Psoas muscle (tissue), 8 donors: Measurements from ENCODE around the gene PPT2. TPM values are rescaled to one million over a fixed set of nuclear protein-coding genes. Genes with fewer than 3 reads are reported as not detected.

ENCODE experiments used
- ATAC-seq, 4 donors: fragments of 200-7000 bp; cut with Tn5 transposase; one replicate each; pipeline ENCODE4 v1.9.1; 2020; ENCODE audit warnings: moderate library complexity in 3 of 4, mild to moderate bottlenecking in 2 of 4
- DNase-seq, 2 donors: peaks; one replicate each; pipeline ENCODE4 v3.0.0-alpha.2; 2020
- H3K27ac ChIP-seq: fragments of 200-600 bp; one replicate; pipeline ENCODE4 v1.8.0; 2022
- H3K27me3 ChIP-seq, 3 donors: fragments of 200-600 bp in 1 of 3; one replicate each; pipeline versions ENCODE4 v1.6.1 to v1.8.0; 2013 to 2022; ENCODE audit warnings: low read length in 2 of 3, mild to moderate bottlenecking in 2 of 3, moderate library complexity in 1 of 3; ENCODE audit not compliant: insufficient read depth in 3 of 3
- H3K36me3 ChIP-seq, 2 donors: fragments of 200-600 bp in 1 of 2; one replicate each; pipeline versions ENCODE4 v1.6.1 to v1.8.0; 2013 to 2022; ENCODE audit warnings: low read depth in 1 of 2, mild to moderate bottlenecking in 1 of 2, moderate library complexity in 1 of 2; ENCODE audit not compliant: insufficient read depth in 1 of 2
- H3K4me1 ChIP-seq: fragments of 200-600 bp; one replicate; pipeline ENCODE4 v1.8.0; 2022
- H3K4me3 ChIP-seq: fragments of 200-600 bp; one replicate; pipeline ENCODE4 v1.8.0; 2022; ENCODE audit warnings: mild to moderate bottlenecking
- H3K9me3 ChIP-seq: fragments of 200-600 bp; one replicate; pipeline ENCODE4 v1.8.0; 2022
- CTCF ChIP-seq: fragments of 200-600 bp; IDR thresholded peaks from one replicate; pipeline ENCODE4 v1.8.0; 2022; ENCODE audit warnings: antibody characterized with exemption
- WGBS, 3 donors: extraction: QIAGEN DNeasy Blood & Tissue Kit; methylation state at CpG; one replicate each; pipeline versions ENCODE4 v1.1.6 to v1.1.7; 2013; 5-methylcytosine and 5-hydroxymethylcytosine counted together
- intact Hi-C, 2 donors: fragments of 100-400 bp; cut with DNase I; formaldehyde crosslinking; loops; one replicate each; pipeline versions ENCODE4 v1.11.0 to v1.14.2; 2022
- polyA plus RNA-seq, 3 donors: library from polyadenylated mRNA; stranded (reverse); fragments of 200-250 nt; gene quantifications; one replicate each; pipeline ENCODE4 v1.2.3, GENCODE V29; 2013
- total RNA-seq, 4 donors: library from RNA; stranded (reverse); fragmentation: NEBNext Ultra II Directional in 2 of 4; extraction: Animal tissue kit (Norgen Biotek cat#: 25700) in 2 of 4; gene quantifications; one replicate each; pipeline versions ENCODE4 v1.2.1 to v1.2.4, GENCODE V29; 2021 to 2023
- donor health status: healthy with polysubstance abuse.
- donor health status: DM: no; HTN: no; CAD: no; lungs with moderate emphysema.
- donor health status: Bipolar disorder and iron deficiency.
- donor health status: healthy.
- donor health status: DM: yes; HTN: yes; CAD: no.
- donor health status: DM: no; HTN: no; CAD: no.
- donor health status: DM: no; HTN: no; CAD: no.
- donor health status: DM: yes; HTN: yes; CAD: no.

Gene PPT2
- total and polyA plus RNA-seq, 7 donors = 11.3 to 28.3 (median 14.8) TPM

GRCh38 chr6:32200711-32201475 is 47.0 kb downstream of the PPT2 start:
- no peak overlapping the region for H3K4me3 ChIP-seq
- 83 to 85% (median 84%) methylated on average over 13 of the region's 13 CpGs for WGBS, 3 donors

DNA sequence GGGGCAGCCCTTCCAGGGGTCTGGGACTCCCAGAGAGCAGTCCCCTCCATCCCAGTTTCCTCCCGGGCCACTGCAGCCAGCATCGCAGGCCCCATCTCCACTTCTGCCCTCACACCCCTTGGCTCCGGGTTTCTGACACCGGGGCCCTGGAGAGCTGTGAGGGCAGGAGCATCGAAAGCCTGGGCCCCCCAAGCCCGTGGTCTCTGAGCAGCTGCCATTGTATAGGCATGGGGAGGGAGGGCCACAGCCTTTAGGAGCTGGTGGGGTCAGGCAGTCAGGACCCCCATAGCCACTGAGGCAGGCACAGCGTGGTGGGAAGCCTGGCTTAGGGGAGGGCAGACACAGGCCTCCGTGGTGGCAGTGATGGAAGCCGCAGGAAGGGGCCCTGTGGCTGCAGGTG is 48.2 kb downstream of the PPT2 start:
- no peak overlapping the region for H3K27ac ChIP-seq
- TF ChIP-seq CTCF = no peak
- 73 to 82% (median 79%) methylated on average over 9 of the region's 9 CpGs for whole genome bisulfite sequencing, 3 donors
- H3K4me1 ChIP-seq = peaks cover 2% of the 10 kb centered on the region
- DNase-seq (no peak), ATAC-seq (no peak)
- H3K36me3 ChIP-seq = no peaks in the 10 kb centered on the region
- intact Hi-C loops = no loop called here
- no peak overlapping the region for H3K4me3 ChIP-seq
- no peaks in the 10 kb centered on the region for H3K27me3 ChIP-seq
- H3K9me3 ChIP-seq = no peaks in the 10 kb centered on the region

More at GRCh38 chr6:32200711-32201475, 47.0 kb downstream of the PPT2 start:
- Histone ChIP-seq H3K27ac (no peak overlapping the region), H3K4me1 (peaks cover 10% of the 10 kb centered on the region), H3K9me3 (no peaks in the 10 kb centered on the region), H3K36me3 (no peaks in the 10 kb centered on the region), H3K27me3 (no peaks in the 10 kb centered on the region)
- no peak for ATAC-seq
- intact Hi-C loops = no loop called here
- TF ChIP-seq CTCF = no peak
- DNase-seq = no peak

DNA sequence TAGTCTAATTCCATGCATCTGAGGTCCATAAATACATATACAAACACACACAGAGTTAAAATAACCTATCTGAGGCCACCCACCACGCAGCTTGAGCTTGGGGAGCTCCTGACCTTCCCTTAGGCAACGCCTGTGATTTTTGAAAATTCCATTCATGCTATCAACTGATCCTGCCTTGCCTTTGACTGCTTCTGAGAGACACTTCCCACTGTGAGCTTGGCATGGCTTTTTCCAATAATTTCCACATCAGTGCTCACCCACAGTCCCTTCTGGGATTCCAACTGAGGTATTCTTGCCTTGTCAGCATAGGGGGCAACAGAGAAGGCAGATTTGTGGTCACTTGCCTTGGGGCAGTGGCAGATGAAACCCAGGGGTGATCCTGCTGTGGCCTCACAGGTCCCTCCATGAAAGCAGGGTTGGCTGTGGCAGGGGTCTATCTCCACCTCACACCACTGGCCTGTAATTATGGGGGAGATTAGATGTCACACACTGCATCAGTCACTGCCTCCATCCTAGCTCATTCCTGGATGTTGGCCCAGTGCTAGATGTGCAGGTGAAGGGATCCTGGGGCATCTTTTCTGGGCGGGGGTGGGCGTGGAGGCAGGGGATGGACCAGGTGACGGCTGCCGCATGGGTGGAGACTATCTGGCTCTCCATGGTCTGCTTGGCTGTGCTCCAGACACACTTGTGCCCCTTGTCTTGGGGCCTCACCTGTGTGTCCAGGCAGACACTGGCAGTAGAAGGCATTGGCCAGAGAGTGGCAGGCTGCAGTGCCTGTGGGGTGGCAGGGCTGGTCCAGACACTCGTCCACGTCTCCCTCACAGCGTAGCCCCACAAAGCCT is 49.7 kb downstream of the PPT2 start:
- no peak for ATAC-seq
- Histone ChIP-seq H3K4me1 (no peaks in the 10 kb centered on the region), H3K36me3 (no peaks in the 10 kb centered on the region), H3K4me3 (no peak overlapping the region), H3K27me3 (no peaks in the 10 kb centered on the region), H3K27ac (no peak overlapping the region), H3K9me3 (no peaks in the 10 kb centered on the region)
- WGBS, 3 donors = 76 to 84% (median 82%) methylated on average over 9 of the region's 9 CpGs
- TF ChIP-seq CTCF = no peak
- intact Hi-C loops = no loop called here
- DNase-seq = no peak

GRCh38 chr6:32204268-32204715 is 50.4 kb downstream of the PPT2 start:
- H3K27ac ChIP-seq = no peak overlapping the region
- DNase-seq (no peak), ATAC-seq (no peak)
- no peaks in the 10 kb centered on the region for H3K9me3 ChIP-seq
- H3K4me3 ChIP-seq = no peak overlapping the region
- 79 to 90% (median 85%) methylated on average over 3 of the region's 3 CpGs for WGBS, 3 donors
- H3K36me3 ChIP-seq = no peaks in the 10 kb centered on the region
- H3K4me1 ChIP-seq = no peaks in the 10 kb centered on the region
- no peak for TF ChIP-seq CTCF
- intact Hi-C loops = no loop called here
- no peaks in the 10 kb centered on the region for H3K27me3 ChIP-seq
